DND-41 (cell line): ENCODE data around the gene PPP2R2B.

Source experiments
- ATAC-seq: fragments of 200-7000 bp; cut with Tn5 transposase; 3 replicates; pipeline ENCODE4 v1.9.1; 2021; ENCODE audit warnings: low read depth; ENCODE audit not compliant: insufficient read depth
- DNase-seq: peaks from one replicate; pipeline ENCODE4 v3.0.0-alpha.2; 2020
- H2AFZ ChIP-seq: 2 replicates; pipeline ENCODE4 v1.6.0; 2012; ENCODE audit warnings: low read depth, low read length
- H3K27ac ChIP-seq: 2 replicates; pipeline ENCODE4 v1.5.1; 2012; ENCODE audit warnings: low read length, inconsistent platforms
- H3K27me3 ChIP-seq: fragments of 200-600 bp; sonication (generic); 2 replicates; pipeline ENCODE4 v1.6.0; 2012; ENCODE audit warnings: low read length, mild to moderate bottlenecking, inconsistent platforms; ENCODE audit not compliant: insufficient read depth, poor library complexity
- H3K36me3 ChIP-seq: 2 replicates; pipeline ENCODE4 v1.5.1; 2012; ENCODE audit warnings: low read length, inconsistent platforms; ENCODE audit not compliant: insufficient read depth
- H3K4me1 ChIP-seq: 2 replicates; pipeline ENCODE4 v1.5.1; 2012; ENCODE audit warnings: mild to moderate bottlenecking, low read length; ENCODE audit not compliant: insufficient read depth
- H3K4me2 ChIP-seq: 2 replicates; pipeline ENCODE4 v1.6.0; 2012; ENCODE audit warnings: mild to moderate bottlenecking, moderate library complexity, low read length, inconsistent platforms; ENCODE audit not compliant: insufficient read depth
- H3K4me3 ChIP-seq, 2 experiments: fragments of 200-600 bp in 1 of 2; shearing (Covaris generic) in 1 of 2; 2 replicates each; pipeline ENCODE4 v1.5.1; 2012 to 2016; ENCODE audit warnings: inconsistent platforms in 2 of 2, low read length in 2 of 2, mild to moderate bottlenecking in 2 of 2, low read depth in 1 of 2, moderate library complexity in 1 of 2
- H3K79me2 ChIP-seq: 2 replicates; pipeline ENCODE4 v1.6.0; 2012; ENCODE audit warnings: low read length, inconsistent platforms; ENCODE audit not compliant: insufficient read depth
- H3K9ac ChIP-seq: 2 replicates; pipeline ENCODE4 v1.6.0; 2012; ENCODE audit warnings: low read depth, mild to moderate bottlenecking, inconsistent platforms, low read length, moderate library complexity
- H3K9me3 ChIP-seq: 2 replicates; pipeline ENCODE4 v1.5.1; 2012; ENCODE audit warnings: low read length, moderate library complexity, mild to moderate bottlenecking, inconsistent platforms; ENCODE audit not compliant: insufficient read depth, severe bottlenecking
- H4K20me1 ChIP-seq: 2 replicates; pipeline ENCODE4 v1.6.0; 2012; ENCODE audit warnings: low read length; ENCODE audit not compliant: insufficient read depth
- CTCF ChIP-seq: IDR thresholded peaks from 2 replicates; pipeline ENCODE4 v1.5.1; 2012; ENCODE audit warnings: borderline replicate concordance, low read length, moderate library complexity, mild to moderate bottlenecking; ENCODE audit not compliant: poor library complexity, severe bottlenecking; ENCODE audit errors: extremely low read depth
- EZH2 ChIP-seq: IDR thresholded peaks from 3 replicates; pipeline ENCODE4 v1.6.1; 2012; ENCODE audit warnings: borderline replicate concordance, low read depth, mild to moderate bottlenecking, moderate library complexity, low read length, inconsistent platforms; ENCODE audit not compliant: severe bottlenecking

The PPP2R2B gene

GRCh38 chr5:146894753-146895521 is 16.4 kb upstream of the PPP2R2B start:
- Histone ChIP-seq H3K9ac (no peak overlapping the region), H4K20me1 (no peaks in the 10 kb centered on the region), H3K36me3 (no peaks in the 10 kb centered on the region), H3K4me2 (no peak overlapping the region), H2AFZ (no peak overlapping the region), H3K79me2 (no peaks in the 10 kb centered on the region), H3K4me1 (peaks cover 11% of the 10 kb centered on the region; the same call in 1 of the 2 replicates), H3K4me3 (no peak overlapping the region), H3K27ac (no peak overlapping the region), H3K27me3 (no peaks in the 10 kb centered on the region), H3K9me3 (no peaks in the 10 kb centered on the region)
- TF ChIP-seq EZH2 (no peak), CTCF (no peak)
- ATAC-seq (no peak), DNase-seq (no peak)

- no peaks in the 10 kb centered on the region for H3K9me3 ChIP-seq
- H3K79me2 ChIP-seq, result no peaks in the 10 kb centered on the region
Observed at GRCh38 chr5:146893991-146894390, 15.4 kb upstream of the PPP2R2B start.

DNA sequence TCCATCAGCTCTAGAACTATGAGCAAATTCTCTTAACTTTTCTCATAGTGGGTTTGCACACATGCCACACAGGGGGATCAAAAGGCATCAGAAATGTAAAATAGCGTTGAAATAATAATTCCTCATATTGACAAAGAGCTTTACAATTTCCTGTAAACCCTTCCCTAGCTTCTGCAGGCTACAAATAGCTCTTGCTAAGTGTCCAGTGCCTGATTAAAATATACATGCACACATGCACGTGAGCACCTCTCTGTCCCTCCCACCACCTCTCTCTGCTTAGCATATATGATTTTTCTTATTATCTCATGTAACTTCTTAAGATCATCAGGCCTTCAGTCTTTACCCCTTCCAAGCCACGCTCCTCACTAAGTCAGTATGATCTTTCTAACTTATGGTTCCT is 13.7 kb upstream of the PPP2R2B start:
- Histone ChIP-seq H4K20me1 (no peaks in the 10 kb centered on the region), H3K27me3 (no peaks in the 10 kb centered on the region), H3K9me3 (no peaks in the 10 kb centered on the region), H3K79me2 (no peaks in the 10 kb centered on the region), H3K4me1 (peaks cover 11% of the 10 kb centered on the region; the same call in 1 of the 2 replicates), H3K4me2 (no peak overlapping the region), H3K36me3 (no peaks in the 10 kb centered on the region), H3K9ac (no peak overlapping the region), H2AFZ (no peak overlapping the region), H3K27ac (no peak overlapping the region), H3K4me3 (no peak overlapping the region)
- no peak for DNase-seq
- ATAC-seq, result no peak
- no peak for TF ChIP-seq CTCF
- TF ChIP-seq EZH2, result no peak

More at GRCh38 chr5:146893991-146894390, 15.4 kb upstream of the PPP2R2B start:
- Histone ChIP-seq H3K9ac (no peak overlapping the region), H3K4me3 (no peak overlapping the region), H4K20me1 (no peaks in the 10 kb centered on the region), H2AFZ (no peak overlapping the region), H3K4me2 (no peak overlapping the region), H3K4me1 (peaks cover 11% of the 10 kb centered on the region; the same call in 1 of the 2 replicates), H3K36me3 (no peaks in the 10 kb centered on the region), H3K27ac (no peak overlapping the region), H3K27me3 (no peaks in the 10 kb centered on the region)
- no peak for ATAC-seq
- no peak for DNase-seq
- TF ChIP-seq EZH2 (no peak), CTCF (no peak)
